Globus pallidus (tissue), 1 donor: ENCODE measurements around the gene AQP9.
"Not testable (repeated sequence)": the region's sequence is repeated elsewhere in the genome, so short reads cannot be mapped to it uniquely, and the experiment has no call there.

Source experiments
- DNase-seq: peaks from one replicate; pipeline ENCODE4 v3.0.0-alpha.2; 2015; ENCODE audit warnings: low spot score

AQP9 gene

GRCh38 chr15:58182460-58183163 is 44.4 kb downstream of the AQP9 start:
- peak; percentile 38 for DNase-seq

- DNase-seq, result no peak
These were observed 47.3 kb downstream of the AQP9 start for GRCh38 chr15:58185439-58185838.

GRCh38 chr15:58189148-58189811 is 51.1 kb downstream of the AQP9 start:
- no peak for DNase-seq

GRCh38 chr15:58190419-58190818 is 52.2 kb downstream of the AQP9 start:
- no peak for DNase-seq

GRCh38 chr15:58193636-58194035 is 55.5 kb downstream of the AQP9 start:
- DNase-seq, result not testable (repeated sequence)

- no peak for DNase-seq
These were observed 62.6 kb downstream of the AQP9 start for GRCh38 chr15:58200739-58201138.

GRCh38 chr15:58201516-58201915 is 63.3 kb downstream of the AQP9 start:
- no peak for DNase-seq

- DNase-seq, result no peak
These were observed 65.4 kb downstream of the AQP9 start for GRCh38 chr15:58203537-58203936.

- no peak for DNase-seq
These were observed 68.0 kb downstream of the AQP9 start for GRCh38 chr15:58206151-58206550.

- DNase-seq, result not testable (repeated sequence)
These were observed 70.0 kb downstream of the AQP9 start for GRCh38 chr15:58208217-58208616.

GRCh38 chr15:58209007-58209481 is 70.9 kb downstream of the AQP9 start:
- DNase-seq, result not testable (repeated sequence)

GRCh38 chr15:58210031-58210430 is 71.8 kb downstream of the AQP9 start:
- DNase-seq, result not testable (repeated sequence)

GRCh38 chr15:58212909-58213526 is 74.8 kb downstream of the AQP9 start:
- peak; percentile 51 for DNase-seq

GRCh38 chr15:58213587-58214338 is 75.6 kb downstream of the AQP9 start:
- DNase-seq, result no peak

- no peak for DNase-seq
These were observed 76.6 kb downstream of the AQP9 start for GRCh38 chr15:58214591-58215340.

- DNase-seq, result no peak
These were observed 79.3 kb downstream of the AQP9 start for GRCh38 chr15:58217460-58217859.

GRCh38 chr15:58221591-58222241 is 83.5 kb downstream of the AQP9 start:
- no peak for DNase-seq

GRCh38 chr15:58222679-58223078 is 84.5 kb downstream of the AQP9 start:
- DNase-seq, result no peak

- no peak for DNase-seq
These were observed 85.3 kb downstream of the AQP9 start for GRCh38 chr15:58223432-58223831.

GRCh38 chr15:58224068-58224467 is 85.9 kb downstream of the AQP9 start:
- peak; percentile 51 for DNase-seq
